Astrocyte (in vitro differentiated cells and primary cell): ENCODE results near the gene KIF26B. TPM values are rescaled to one million over a fixed set of nuclear protein-coding genes. Genes with fewer than 3 reads are reported as not detected.

ENCODE experiments used
- DNase-seq: peaks from one replicate; pipeline ENCODE4 v3.0.0-alpha.2; 2010; ENCODE audit warnings: low read depth
- FAIRE-seq: peaks from 2 replicates; lab custom pipeline; 2011; peaks lifted over from hg19 to GRCh38; lab: Jason Lieb, UNC
- H2AFZ ChIP-seq: 2 replicates; pipeline ENCODE4 v1.6.0; 2012; ENCODE audit warnings: low read depth, low read length, inconsistent platforms
- H3K27ac ChIP-seq: 2 replicates; pipeline ENCODE4 v1.5.1; 2011; ENCODE audit warnings: low read depth, low read length, inconsistent platforms
- H3K27me3 ChIP-seq: 2 replicates; pipeline ENCODE4 v1.6.0; 2011; ENCODE audit warnings: low read length, inconsistent platforms; ENCODE audit not compliant: insufficient read depth
- H3K36me3 ChIP-seq: 2 replicates; pipeline ENCODE4 v1.5.1; 2011; ENCODE audit warnings: low read length, inconsistent platforms; ENCODE audit not compliant: insufficient read depth
- H3K4me1 ChIP-seq: 2 replicates; pipeline ENCODE4 v1.5.1; 2011; ENCODE audit warnings: low read length, inconsistent platforms; ENCODE audit not compliant: insufficient read depth
- H3K4me2 ChIP-seq: 2 replicates; pipeline ENCODE4 v1.6.0; 2012; ENCODE audit warnings: low read length, inconsistent platforms
- H3K4me3 ChIP-seq: 2 replicates; pipeline ENCODE4 v1.5.1; 2011; ENCODE audit warnings: low read depth, mild to moderate bottlenecking, low read length, inconsistent platforms; ENCODE audit not compliant: insufficient read depth
- H3K79me2 ChIP-seq: 2 replicates; pipeline ENCODE4 v1.6.0; 2012; ENCODE audit warnings: mild to moderate bottlenecking, low read length, inconsistent platforms; ENCODE audit not compliant: insufficient read depth
- H3K9ac ChIP-seq: 2 replicates; pipeline ENCODE4 v1.6.0; 2012; ENCODE audit warnings: mild to moderate bottlenecking, low read length, inconsistent platforms
- H3K9me3 ChIP-seq: 2 replicates; pipeline ENCODE4 v1.5.1; 2012; ENCODE audit warnings: low read depth, mild to moderate bottlenecking, low read length, inconsistent platforms; ENCODE audit not compliant: insufficient read depth
- H4K20me1 ChIP-seq: 2 replicates; pipeline ENCODE4 v1.6.0; 2012; ENCODE audit warnings: low read length, inconsistent platforms; ENCODE audit not compliant: insufficient read depth
- H3K27ac Mint-ChIP-seq: one replicate; pipeline ENCODE4 v1.8.0; 2021; ENCODE audit warnings: mild to moderate bottlenecking, mixed read lengths; ENCODE audit not compliant: unreplicated experiment
- H3K27me3 Mint-ChIP-seq: one replicate; pipeline ENCODE4 v1.8.0; 2021; ENCODE audit warnings: low read depth, mixed read lengths; ENCODE audit not compliant: unreplicated experiment
- H3K36me3 Mint-ChIP-seq: one replicate; pipeline ENCODE4 v1.8.0; 2021; ENCODE audit warnings: low read depth, mixed read lengths; ENCODE audit not compliant: unreplicated experiment
- H3K4me1 Mint-ChIP-seq: one replicate; pipeline ENCODE4 v1.8.0; 2021; ENCODE audit warnings: low read depth, mixed read lengths; ENCODE audit not compliant: unreplicated experiment
- H3K4me3 Mint-ChIP-seq: one replicate; pipeline ENCODE4 v1.8.0; 2021; ENCODE audit warnings: mild to moderate bottlenecking, moderate library complexity, mixed read lengths; ENCODE audit not compliant: unreplicated experiment
- H3K9me3 Mint-ChIP-seq: one replicate; pipeline ENCODE4 v1.8.0; 2021; ENCODE audit warnings: mild to moderate bottlenecking, mixed read lengths; ENCODE audit not compliant: unreplicated experiment
- EZH2 ChIP-seq: IDR thresholded peaks from 2 replicates; pipeline ENCODE4 v1.6.1; 2012; ENCODE audit warnings: mild to moderate bottlenecking, low read length, inconsistent platforms; ENCODE audit not compliant: insufficient read depth
- total RNA-seq: library from RNA; stranded (reverse); gene quantifications from 2 replicates; pipeline ENCODE4 v1.2.1, GENCODE V29; 2021
- TF ChIP-seq, protein P1 (sequence below): IDR thresholded peaks from 2 replicates; pipeline ENCODE4 v1.5.1; 2011; ENCODE audit warnings: low read depth, mild to moderate bottlenecking, inconsistent platforms, low read length, moderate library complexity; ENCODE audit not compliant: insufficient read depth

The KIF26B gene
- total RNA-seq, 1 donor from 2014 or later: 6.8 TPM

DNA sequence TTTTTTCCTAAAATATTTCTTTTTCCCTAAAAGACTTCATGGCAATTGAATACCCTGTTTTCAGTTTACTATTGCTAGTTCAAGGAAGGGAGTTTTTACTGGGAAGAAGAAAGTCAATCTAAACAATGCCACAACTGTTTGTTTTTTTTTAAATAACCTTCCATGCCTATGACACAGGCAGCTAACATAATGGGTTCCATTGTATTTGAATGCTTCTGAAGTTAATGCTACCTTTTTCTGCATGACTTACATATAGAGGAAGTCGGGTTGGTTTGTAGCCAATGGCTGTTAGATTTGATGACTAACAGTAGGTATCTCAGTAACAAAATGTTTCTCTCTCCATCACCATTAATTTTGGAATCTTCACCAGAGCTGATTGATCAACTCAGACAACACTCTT lies 134.0 kb downstream of the KIF26B start:
- DNase-seq (peak; percentile 31), FAIRE-seq (no peak)
- no peaks in the 10 kb centered on the region for H3K79me2 ChIP-seq
- Mint-ChIP-seq H3K9me3 (peaks cover 6% of the 10 kb centered on the region), H3K4me1 (peaks cover 6% of the 10 kb centered on the region), H3K4me3 (no peak overlapping the region), H3K27me3 (peaks cover 7% of the 10 kb centered on the region), H3K27ac (no peak overlapping the region), H3K36me3 (peaks cover 11% of the 10 kb centered on the region)
- TF ChIP-seq EZH2: no peak
- TF ChIP-seq, protein P1, sequence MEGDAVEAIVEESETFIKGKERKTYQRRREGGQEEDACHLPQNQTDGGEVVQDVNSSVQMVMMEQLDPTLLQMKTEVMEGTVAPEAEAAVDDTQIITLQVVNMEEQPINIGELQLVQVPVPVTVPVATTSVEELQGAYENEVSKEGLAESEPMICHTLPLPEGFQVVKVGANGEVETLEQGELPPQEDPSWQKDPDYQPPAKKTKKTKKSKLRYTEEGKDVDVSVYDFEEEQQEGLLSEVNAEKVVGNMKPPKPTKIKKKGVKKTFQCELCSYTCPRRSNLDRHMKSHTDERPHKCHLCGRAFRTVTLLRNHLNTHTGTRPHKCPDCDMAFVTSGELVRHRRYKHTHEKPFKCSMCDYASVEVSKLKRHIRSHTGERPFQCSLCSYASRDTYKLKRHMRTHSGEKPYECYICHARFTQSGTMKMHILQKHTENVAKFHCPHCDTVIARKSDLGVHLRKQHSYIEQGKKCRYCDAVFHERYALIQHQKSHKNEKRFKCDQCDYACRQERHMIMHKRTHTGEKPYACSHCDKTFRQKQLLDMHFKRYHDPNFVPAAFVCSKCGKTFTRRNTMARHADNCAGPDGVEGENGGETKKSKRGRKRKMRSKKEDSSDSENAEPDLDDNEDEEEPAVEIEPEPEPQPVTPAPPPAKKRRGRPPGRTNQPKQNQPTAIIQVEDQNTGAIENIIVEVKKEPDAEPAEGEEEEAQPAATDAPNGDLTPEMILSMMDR: no peak
- no peaks in the 10 kb centered on the region for H3K36me3 ChIP-seq
- H4K20me1 ChIP-seq: peaks cover 24% of the 10 kb centered on the region
- H3K4me1 ChIP-seq: no peaks in the 10 kb centered on the region
- no peaks in the 10 kb centered on the region for H3K27me3 ChIP-seq
- H3K9me3 ChIP-seq: no peaks in the 10 kb centered on the region
- no peak overlapping the region for H3K9ac ChIP-seq
- H3K27ac ChIP-seq: no peak overlapping the region
- H2AFZ ChIP-seq: no peak overlapping the region
- no peak overlapping the region for H3K4me2 ChIP-seq
- H3K4me3 ChIP-seq: no peak overlapping the region

DNA sequence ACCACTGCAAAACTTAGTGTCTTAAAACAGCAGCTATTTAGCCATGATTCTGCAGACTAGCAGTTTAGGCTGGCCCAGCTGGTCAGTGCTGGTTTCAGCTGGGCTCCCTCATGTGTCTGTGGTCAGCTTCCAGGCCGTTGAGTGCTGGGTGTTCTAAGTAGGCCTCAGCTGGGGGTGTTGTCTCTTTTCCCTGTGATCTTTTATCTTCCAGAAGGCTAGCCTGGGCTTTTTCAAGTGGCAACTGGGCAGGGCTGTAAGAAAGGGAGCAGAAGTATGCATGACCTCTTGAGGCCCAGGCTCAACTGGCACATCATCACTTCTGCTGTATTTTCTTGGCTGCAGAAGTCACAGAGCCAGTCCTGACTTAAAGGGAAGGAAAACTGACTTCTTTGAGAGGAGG lies 136.1 kb downstream of the KIF26B start:
- no peak overlapping the region for H2AFZ ChIP-seq
- no peaks in the 10 kb centered on the region for H3K9me3 ChIP-seq
- FAIRE-seq: no peak
- H3K36me3 Mint-ChIP-seq: peaks cover 10% of the 10 kb centered on the region
- DNase-seq: no peak
- peak overlapping the region; percentile 54 for H3K27ac Mint-ChIP-seq
- no peak for TF ChIP-seq EZH2
- TF ChIP-seq, protein P1: no peak
- no peaks in the 10 kb centered on the region for H3K27me3 ChIP-seq
- no peaks in the 10 kb centered on the region for H3K36me3 ChIP-seq
- H3K9ac ChIP-seq: no peak overlapping the region
- H3K4me3 Mint-ChIP-seq: no peak overlapping the region
- H4K20me1 ChIP-seq: peaks cover 27% of the 10 kb centered on the region
- H3K79me2 ChIP-seq: no peaks in the 10 kb centered on the region
- H3K9me3 Mint-ChIP-seq: peaks cover 6% of the 10 kb centered on the region
- H3K4me2 ChIP-seq: no peak overlapping the region
- no peak overlapping the region for H3K27ac ChIP-seq
- H3K4me3 ChIP-seq: no peak overlapping the region
- H3K27me3 Mint-ChIP-seq: peaks cover 11% of the 10 kb centered on the region
- no peaks in the 10 kb centered on the region for H3K4me1 ChIP-seq
- peaks cover 6% of the 10 kb centered on the region for H3K4me1 Mint-ChIP-seq

DNA sequence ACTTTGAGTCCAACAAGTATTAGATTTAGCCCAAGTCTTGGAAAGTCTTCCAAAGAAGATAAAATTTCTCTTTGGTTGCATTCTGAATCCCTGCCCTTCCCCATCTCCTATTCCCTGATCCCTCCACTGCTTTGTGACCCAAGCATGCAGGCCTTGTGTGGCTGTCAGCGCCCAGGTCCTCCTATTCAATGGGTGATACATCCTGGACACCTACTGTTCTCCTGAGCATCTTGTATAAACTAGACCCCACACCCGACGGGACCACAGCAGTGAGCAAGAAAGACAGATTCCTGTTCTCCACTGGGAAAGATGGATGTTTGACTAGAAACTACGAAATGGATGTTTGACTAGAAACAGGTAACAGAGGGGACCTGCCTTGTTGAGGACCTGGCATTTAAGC lies 136.6 kb downstream of the KIF26B start:
- no peak overlapping the region for H3K4me2 ChIP-seq
- Mint-ChIP-seq H3K4me3 (no peak overlapping the region), H3K9me3 (peaks cover 6% of the 10 kb centered on the region), H3K4me1 (peaks cover 6% of the 10 kb centered on the region), H3K27ac (peak overlapping the region; percentile 54), H3K27me3 (peaks cover 11% of the 10 kb centered on the region), H3K36me3 (peaks cover 12% of the 10 kb centered on the region)
- DNase-seq (no peak), FAIRE-seq (no peak)
- peaks cover 32% of the 10 kb centered on the region for H4K20me1 ChIP-seq
- H3K9ac ChIP-seq: no peak overlapping the region
- H3K27ac ChIP-seq: no peak overlapping the region
- TF ChIP-seq, protein P1: no peak
- TF ChIP-seq EZH2: no peak
- no peaks in the 10 kb centered on the region for H3K79me2 ChIP-seq
- no peaks in the 10 kb centered on the region for H3K9me3 ChIP-seq
- H3K4me3 ChIP-seq: no peak overlapping the region
- H3K27me3 ChIP-seq: peaks cover 2% of the 10 kb centered on the region
- H3K36me3 ChIP-seq: no peaks in the 10 kb centered on the region
- H2AFZ ChIP-seq: no peak overlapping the region
- no peaks in the 10 kb centered on the region for H3K4me1 ChIP-seq
